Measurements from ENCODE around the gene PBX1. TPM values are rescaled to one million over a fixed set of nuclear protein-coding genes. Genes with fewer than 3 reads are reported as not detected.

The PBX1 gene
- total and polyA plus RNA-seq, 8 donors = 11.0 to 113 (median 23.0) TPM

DNA sequence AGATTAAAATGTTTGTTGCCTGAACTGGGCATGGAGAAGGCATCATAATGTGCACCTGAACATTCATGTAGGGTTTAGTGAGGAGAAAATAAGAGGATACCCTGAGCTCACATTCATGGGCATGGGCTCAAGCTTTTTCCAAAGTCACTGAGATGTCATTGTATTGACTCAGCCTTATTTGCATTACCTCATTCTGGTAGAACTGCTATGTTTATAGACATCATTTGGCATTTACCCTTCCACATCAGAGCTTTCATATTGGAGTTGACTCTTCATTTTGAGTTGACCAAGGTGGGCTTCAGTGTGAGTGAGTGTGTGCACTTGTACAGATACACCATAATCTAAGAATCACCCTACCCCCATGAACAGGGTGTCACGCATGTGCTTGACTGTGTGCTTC lies 143.2 kb downstream of the PBX1 start:
- intact Hi-C loops (cut with DNase I; ENCODE audit: low total_unique reads) = no loop called here

DNA sequence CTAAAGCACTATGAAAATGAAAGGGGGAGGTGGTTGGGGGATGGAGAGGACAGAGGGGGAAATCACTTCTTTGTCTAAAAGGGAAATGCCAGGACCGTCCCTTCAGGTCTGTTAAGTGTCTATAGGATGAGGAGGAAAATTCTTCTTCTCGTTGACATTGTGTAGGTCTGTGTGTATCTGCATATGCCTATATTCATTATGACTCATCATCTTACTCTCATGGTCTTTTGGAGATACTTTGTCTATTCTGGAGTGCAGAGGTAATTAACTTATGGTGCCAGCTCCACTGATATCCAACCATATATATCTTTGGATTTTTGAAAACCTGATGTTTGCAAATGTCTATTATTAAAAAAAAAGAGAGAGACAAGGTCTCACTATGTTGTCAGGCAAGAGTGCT lies 143.7 kb downstream of the PBX1 start:
- intact Hi-C loops (cut with DNase I; ENCODE audit: low total_unique reads) = no loop called here
- DNase-seq = no peak
- H3K27ac ChIP-seq = peak overlapping the region in 4 of 5 donors; percentile 40 to 81 (median 53)
- no peaks in the 10 kb centered on the region for H3K36me3 ChIP-seq
- H3K27me3 ChIP-seq = no peaks in the 10 kb centered on the region
- H3K4me1 ChIP-seq = peaks cover 15 to 87% (median 40%) of the 10 kb centered on the region in 4 donors
- 81 to 92% (median 84%) methylated on average over 2 of the region's 2 CpGs for WGBS, 5 donors
- no peaks in the 10 kb centered on the region for H3K9me3 ChIP-seq
- TF ChIP-seq POLR2AphosphoS5 (IDR thresholded peaks at IDR 0.05) = no peak
- no peak for TF ChIP-seq POLR2A (IDR thresholded peaks at IDR 0.05)
- TF ChIP-seq, protein P1, sequence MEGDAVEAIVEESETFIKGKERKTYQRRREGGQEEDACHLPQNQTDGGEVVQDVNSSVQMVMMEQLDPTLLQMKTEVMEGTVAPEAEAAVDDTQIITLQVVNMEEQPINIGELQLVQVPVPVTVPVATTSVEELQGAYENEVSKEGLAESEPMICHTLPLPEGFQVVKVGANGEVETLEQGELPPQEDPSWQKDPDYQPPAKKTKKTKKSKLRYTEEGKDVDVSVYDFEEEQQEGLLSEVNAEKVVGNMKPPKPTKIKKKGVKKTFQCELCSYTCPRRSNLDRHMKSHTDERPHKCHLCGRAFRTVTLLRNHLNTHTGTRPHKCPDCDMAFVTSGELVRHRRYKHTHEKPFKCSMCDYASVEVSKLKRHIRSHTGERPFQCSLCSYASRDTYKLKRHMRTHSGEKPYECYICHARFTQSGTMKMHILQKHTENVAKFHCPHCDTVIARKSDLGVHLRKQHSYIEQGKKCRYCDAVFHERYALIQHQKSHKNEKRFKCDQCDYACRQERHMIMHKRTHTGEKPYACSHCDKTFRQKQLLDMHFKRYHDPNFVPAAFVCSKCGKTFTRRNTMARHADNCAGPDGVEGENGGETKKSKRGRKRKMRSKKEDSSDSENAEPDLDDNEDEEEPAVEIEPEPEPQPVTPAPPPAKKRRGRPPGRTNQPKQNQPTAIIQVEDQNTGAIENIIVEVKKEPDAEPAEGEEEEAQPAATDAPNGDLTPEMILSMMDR (IDR thresholded peaks at IDR 0.05) = no peak
- no peak for TF ChIP-seq EP300 (IDR thresholded peaks at IDR 0.05)
- H3K4me3 ChIP-seq = no peak overlapping the region

More for the DNA sequence above, 143.2 kb downstream of the PBX1 start:
- no peaks in the 10 kb centered on the region for H3K27me3 ChIP-seq
- 95 to 100% (median 100%) methylated on average over 1 of the region's 1 CpG for WGBS, 5 donors
- peak overlapping the region in 3 of 5 donors; percentile 53 to 81 (median 53) for H3K27ac ChIP-seq
- DNase-seq = no peak
- no peaks in the 10 kb centered on the region for H3K9me3 ChIP-seq
- H3K4me3 ChIP-seq = no peak overlapping the region
- no peak for TF ChIP-seq POLR2AphosphoS5 (IDR thresholded peaks at IDR 0.05)
- TF ChIP-seq, protein P1 (IDR thresholded peaks at IDR 0.05) = no peak
- no peak for TF ChIP-seq EP300 (IDR thresholded peaks at IDR 0.05)
- TF ChIP-seq POLR2A (IDR thresholded peaks at IDR 0.05) = no peak
- H3K36me3 ChIP-seq = no peaks in the 10 kb centered on the region
- H3K4me1 ChIP-seq = peaks cover 11 to 83% (median 36%) of the 10 kb centered on the region in 4 donors

- 63 to 92% (median 84%) methylated on average over 7 of the region's 7 CpGs for WGBS, 5 donors
- DNase-seq = no peak
- no peaks in the 10 kb centered on the region for H3K9me3 ChIP-seq
- no peak overlapping the region for H3K4me3 ChIP-seq
- H3K27me3 ChIP-seq = no peaks in the 10 kb centered on the region
- peaks cover 21 to 87% (median 47%) of the 10 kb centered on the region in 4 donors for H3K4me1 ChIP-seq
- TF ChIP-seq, protein P1 (IDR thresholded peaks at IDR 0.05) = no peak
- TF ChIP-seq POLR2A (IDR thresholded peaks at IDR 0.05) (no peak), POLR2AphosphoS5 (IDR thresholded peaks at IDR 0.05) (no peak), EP300 (IDR thresholded peaks at IDR 0.05) (no peak)
- intact Hi-C loops (cut with DNase I; ENCODE audit: low total_unique reads) = no loop called here
- H3K36me3 ChIP-seq = no peaks in the 10 kb centered on the region
- peak overlapping the region in 3 of 5 donors; percentile 53 to 81 (median 53) for H3K27ac ChIP-seq
Measured at GRCh38 chr1:164703463-164703862, 144.5 kb downstream of the PBX1 start.

DNA sequence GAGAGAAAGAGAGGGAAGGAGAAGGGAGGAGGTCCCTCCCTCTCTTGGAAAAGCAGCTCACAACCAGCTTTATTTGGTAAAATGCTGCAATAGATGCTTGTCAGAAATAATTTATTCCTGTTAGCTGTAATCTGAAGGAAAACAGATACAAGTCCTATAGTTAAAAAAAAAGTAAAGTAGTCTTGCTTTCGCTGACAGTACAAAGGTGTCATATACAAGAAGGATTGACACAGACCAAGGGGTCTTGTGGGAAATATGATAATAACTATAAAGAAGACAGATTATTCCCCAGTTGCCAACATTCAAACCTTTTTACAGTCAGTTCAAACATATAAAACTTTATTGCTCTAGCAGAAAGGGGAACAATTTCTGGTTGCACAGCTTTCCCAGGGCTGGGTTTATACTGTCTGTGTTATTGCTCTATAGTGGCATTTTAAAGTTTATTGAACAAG lies 145.0 kb downstream of the PBX1 start:
- Histone ChIP-seq H3K27ac (peak overlapping the region in 4 of 5 donors; percentile 27 to 81 (median 53)), H3K9me3 (no peaks in the 10 kb centered on the region), H3K36me3 (no peaks in the 10 kb centered on the region), H3K4me3 (no peak overlapping the region), H3K4me1 (peaks cover 26 to 87% (median 49%) of the 10 kb centered on the region in 4 donors), H3K27me3 (no peaks in the 10 kb centered on the region)
- intact Hi-C loops (cut with DNase I; ENCODE audit: low total_unique reads) = no loop called here
- 79 to 96% (median 89%) methylated on average over 1 of the region's 1 CpG for WGBS, 5 donors
- DNase-seq = no peak
- TF ChIP-seq EP300 (IDR thresholded peaks at IDR 0.05) (no peak), POLR2AphosphoS5 (IDR thresholded peaks at IDR 0.05) (no peak), POLR2A (IDR thresholded peaks at IDR 0.05) (no peak)
- TF ChIP-seq, protein P1 (IDR thresholded peaks at IDR 0.05) = no peak
